ENCODE measurements around the gene CFAP52. TPM values are rescaled to one million over a fixed set of nuclear protein-coding genes. Genes with fewer than 3 reads are reported as not detected.
"Not testable (repeated sequence)": the region's sequence is repeated elsewhere in the genome, so short reads cannot be mapped to it uniquely, and the experiment has no call there.

Gene CFAP52
- total RNA-seq, 1 donor from 2014 or later = not detected

DNA sequence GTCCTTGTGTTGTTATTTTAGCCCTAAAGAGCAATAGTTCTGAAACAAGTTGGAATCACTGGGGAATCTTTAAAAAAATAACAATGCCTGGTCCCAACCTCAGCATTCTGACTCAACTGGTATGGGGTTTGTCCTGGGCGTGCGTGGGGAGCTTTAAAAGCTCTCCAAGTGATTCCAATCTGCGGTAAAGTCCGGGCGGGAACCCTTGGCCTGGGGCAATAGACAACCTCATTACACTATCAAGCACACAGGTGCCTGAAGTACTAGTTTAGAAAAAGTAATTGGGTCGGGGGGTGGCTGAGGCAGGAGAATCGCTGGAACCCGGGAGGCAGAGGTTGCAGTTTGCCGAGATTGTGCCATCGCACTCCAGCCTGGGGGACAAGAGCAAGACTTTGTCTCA lies 5.2 kb upstream of the CFAP52 start:
- DNase-seq = no peak

DNA sequence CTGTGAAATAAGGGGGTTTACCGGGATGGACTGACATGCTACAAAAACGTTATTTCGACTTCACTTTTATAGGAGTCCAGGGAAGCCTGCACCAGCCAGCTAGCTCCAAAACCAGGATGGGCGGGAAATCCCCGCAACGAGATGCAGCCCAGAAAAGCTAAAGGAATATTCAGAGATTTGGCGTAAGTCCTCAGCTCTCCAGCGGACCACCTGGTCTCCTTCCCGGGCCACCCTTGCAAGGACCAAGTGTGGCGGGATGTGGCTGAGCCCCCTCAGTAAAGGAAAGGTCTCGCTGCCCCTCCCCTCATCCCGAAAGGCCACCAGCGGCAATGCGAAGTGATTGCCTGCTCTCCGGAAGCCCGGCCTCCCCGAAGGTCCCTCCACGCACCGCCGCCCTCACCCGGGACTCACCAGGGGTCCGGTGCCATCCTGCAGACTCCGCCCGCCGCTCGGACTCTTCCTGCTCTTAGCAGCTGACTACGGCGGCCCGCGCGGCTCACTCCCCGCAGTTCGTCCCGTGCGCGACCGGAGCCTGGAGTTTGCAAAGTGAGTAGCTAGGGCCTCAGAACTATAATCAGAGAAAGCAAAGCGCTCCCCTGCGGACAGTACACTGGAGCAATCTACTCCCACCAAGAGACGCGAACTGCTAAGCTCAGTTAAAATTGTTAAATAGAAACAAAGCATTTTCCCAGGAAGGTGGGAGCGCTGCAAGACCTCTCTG lies 901 bp upstream of the CFAP52 start, which contains the start of gene STX8:
Gene STX8 (minus strand): TSS at position 440 of the 721 bp plus-strand sequence. CDS start 12 bp downstream, at position 428.
- peak; percentile 72 for DNase-seq

DNA sequence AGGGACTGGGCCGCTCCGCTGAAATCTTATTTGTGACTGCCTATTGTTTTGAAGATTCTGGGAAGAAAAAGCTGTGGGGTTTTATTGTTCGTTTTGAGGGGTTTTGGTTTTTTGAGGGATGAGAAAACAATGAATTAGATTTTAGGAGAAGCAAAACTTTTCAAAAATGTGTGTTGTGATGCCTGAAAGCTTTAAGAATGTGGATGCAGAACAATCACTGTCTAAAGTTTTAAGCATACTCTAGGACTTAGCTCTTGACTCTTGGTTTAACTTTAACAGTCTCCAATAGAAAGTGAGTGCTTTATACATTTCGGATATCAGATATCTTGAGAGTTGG lies 899 bp downstream of the CFAP52 start:
- no peak for DNase-seq

DNA sequence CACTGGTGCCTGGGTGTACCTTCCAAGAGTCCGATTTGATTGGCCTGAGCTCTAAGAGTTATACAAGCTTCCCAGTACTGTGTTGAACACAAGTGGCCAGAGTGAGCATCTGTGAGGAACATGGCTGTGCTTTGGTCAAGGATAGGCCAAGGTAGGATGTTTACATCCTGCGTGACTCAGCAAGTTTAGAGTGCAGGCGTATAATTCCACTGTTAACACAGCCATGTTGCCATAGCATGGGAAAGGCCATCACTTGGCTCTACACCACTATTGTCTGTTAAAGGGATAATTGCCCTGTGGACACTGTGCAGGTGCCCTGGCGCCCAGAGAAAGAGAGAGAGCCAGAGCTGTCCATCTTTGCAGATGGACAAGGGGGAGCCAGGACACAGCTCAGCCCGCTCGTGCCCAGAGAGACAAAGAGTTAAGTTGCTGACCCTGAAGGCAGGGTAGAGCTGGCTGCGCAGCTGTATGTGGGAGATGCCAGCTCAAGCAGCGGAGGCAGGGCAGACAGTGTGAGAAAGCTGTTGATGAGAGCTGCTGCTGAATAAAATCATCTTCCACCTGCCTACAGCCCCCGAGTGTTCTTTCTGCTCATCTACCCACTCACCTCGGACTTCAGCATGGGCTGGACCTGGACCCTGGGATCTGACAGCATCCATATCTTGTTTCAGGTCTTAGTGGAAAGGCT lies 11.7 kb downstream of the CFAP52 start:
- DNase-seq = no peak

DNA sequence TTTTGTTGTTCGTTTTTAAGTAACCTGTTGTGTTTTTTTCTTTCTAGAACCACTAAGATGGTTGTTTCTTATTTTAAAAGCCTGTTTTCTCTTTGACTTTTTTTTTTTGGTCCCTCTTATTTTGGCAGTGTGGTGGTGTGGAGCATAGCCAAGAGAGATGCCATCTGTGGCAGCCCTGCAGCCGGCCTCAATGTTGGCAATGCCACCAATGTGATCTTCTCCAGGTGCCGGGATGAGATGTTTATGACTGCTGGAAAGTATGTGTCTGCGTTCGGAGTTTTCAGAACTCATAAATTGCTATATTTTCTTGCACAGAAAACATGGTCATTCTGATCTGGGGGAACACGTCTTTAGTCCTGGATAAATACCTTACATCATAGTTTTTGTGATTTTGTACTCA lies 17.6 kb downstream of the CFAP52 start:
- no peak for DNase-seq

DNA sequence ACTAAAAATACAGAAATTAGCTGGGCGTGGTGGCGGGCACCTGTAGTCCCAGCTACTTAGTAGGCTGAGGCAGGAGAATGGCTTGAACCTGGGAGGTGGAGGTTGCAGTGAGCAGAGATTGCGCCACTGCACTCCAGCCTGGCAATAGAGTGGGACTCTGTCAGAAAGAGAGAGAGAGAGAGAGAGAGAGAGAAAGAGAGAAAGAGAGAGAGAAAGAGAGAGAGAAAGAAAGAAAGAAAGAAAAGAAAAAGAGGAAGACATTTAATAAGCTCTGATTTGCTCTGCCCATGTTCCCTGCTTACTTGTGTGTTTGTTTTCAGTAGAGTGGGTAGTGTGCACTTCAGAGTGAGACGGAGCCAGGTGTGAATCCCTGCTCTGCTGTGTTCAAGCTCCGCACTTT lies 21.2 kb downstream of the CFAP52 start:
- DNase-seq = not testable (repeated sequence)

DNA sequence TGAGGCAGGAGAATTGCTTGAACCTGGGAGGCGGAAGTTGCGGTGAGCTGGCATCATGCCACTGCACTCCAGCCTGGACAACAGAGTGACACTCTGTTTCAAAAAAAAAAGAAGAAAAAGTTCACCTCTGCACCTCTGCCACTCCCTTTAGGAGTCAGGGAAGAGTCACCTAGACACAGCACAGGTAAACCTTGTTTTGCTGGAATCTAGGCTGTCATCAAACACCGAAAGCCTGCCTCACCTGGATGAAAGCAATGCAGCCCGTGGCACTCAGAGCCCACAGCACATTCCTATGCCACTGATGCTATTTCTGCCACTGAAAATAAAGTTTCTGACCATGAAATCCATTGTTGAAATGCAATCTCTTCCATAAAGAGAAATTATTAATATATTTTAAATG lies 22.2 kb downstream of the CFAP52 start:
- no peak for DNase-seq

DNA sequence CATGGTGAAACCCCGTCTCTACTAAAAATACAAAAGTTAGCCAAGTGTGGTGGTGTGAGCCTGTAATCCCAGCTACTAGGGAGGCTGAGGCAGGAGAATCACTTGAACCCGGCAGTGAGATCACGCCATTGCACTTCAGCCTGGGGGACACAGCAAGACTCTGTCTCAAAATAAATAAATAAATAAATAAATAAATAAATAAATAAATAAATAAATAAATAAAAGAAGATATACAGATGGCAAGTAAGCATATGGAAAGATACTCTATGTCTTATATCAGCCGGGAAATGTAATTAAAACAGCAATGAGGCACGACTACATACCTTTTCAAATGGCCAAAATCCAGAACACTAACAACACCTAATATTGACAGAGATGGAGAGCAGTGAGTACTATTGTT lies 28.1 kb downstream of the CFAP52 start:
- DNase-seq = not testable (repeated sequence)

DNA sequence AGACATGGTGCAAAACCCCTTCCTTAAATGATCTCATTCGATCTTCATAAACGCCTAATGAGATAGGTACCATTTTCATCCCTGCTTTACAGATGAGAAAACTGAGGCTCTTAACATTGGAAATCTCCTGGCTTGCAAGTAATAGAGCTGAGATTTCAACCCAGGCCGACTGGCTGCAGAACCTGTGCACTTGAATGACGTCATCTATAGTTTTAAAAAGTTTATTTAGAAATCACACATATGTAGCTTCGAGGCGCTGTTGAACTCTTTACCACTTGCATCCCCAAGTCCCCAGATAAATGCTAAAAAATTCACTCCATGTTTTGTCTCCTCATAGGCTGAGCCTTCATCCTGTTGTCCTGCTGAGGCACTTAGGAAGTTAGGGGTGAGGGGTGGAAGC lies 30.0 kb downstream of the CFAP52 start:
- DNase-seq = no peak

DNA sequence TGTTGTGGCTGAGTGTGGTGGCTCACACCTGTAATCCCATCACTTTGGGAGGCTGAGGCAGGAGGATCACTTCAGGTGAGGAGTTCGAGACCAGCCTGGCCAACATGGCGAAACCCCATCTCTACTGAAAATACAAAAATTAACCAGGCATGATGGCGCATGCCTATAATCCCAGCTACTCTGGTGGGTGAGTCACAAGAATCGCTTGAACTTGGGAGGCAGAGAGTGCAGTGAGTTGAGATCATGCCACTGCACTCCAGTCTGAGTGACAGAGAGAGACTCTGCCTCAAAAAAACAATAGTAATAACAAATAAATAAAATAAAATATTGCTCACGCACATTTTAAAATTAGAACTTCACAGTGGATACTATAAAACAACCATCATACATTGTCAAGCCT lies 30.6 kb downstream of the CFAP52 start:
- not testable (repeated sequence) for DNase-seq

DNA sequence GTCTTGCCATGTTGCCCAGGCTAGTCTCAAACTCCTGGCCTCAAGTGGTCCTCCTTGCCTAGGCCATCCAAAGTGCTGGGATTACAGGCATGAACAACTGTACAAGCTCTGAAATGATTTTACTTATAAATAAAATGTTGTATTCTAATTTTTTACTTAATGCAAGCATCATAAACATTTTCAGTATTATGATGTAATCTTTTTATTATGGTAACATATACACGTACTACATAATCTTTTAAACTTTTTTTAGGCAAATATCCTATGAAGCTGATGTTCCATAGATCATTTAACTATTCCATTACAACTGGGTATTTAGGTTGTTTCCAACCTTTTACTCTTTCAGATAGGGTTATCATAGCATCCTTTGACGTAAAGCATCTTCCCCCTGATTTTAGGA lies 35.1 kb downstream of the CFAP52 start:
- no peak for DNase-seq

DNA sequence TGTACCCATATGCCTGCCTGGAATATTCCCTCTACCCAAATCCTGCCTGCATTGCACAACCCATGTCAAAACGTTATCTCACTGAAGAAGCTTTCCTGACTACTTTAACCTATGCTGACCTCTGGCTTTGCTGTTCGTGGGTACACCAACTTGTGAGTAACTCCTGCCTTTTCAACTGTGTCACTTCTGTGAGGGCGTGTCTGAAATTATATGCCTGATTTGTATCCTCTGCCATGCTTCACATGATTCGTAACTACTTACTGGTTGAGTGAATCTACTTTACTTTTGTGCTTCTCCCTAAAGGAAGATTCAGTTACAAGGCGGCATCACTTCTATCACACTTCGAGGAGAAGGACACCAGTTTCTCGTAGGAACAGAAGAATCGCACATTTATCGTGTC lies 35.6 kb downstream of the CFAP52 start:
- DNase-seq = no peak

DNA sequence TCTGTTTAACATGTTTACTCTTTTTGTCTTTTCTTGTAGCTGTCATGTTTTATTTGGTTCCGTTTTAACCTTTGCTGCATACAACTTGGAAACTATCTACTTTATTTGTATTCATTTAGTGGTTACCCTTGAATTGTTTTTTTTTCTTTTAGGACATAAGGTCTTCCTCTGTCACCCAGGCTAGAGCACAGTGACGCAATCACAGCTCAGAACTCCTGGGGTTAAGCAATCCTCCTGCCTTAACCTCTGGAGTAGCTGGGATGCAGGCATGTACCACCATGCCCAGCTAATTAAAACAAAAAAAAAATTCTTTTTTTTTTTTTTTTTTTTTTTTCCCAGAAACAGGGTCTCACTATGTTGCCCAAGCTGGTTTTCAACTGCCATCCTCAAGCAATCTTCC lies 39.0 kb downstream of the CFAP52 start:
- no peak for DNase-seq

DNA sequence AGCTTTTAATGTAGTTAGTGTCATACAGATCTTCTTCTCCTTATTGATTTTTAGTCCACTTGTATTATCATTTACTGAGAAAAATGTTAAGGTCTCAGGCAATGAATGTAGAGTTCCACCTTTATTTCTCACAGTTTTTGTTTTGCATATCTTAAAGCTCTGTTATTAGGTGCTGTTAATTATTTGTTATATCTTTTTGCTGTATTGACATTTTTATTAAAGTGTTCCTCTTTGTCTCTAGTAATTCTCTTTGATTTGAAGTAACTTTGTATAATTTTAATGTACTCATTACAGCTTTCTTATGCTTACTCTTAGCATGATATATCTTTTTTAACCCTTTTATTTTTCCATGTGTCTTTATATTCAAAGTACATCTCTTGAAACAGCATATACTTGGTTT lies 46.5 kb downstream of the CFAP52 start:
- DNase-seq = no peak

DNA sequence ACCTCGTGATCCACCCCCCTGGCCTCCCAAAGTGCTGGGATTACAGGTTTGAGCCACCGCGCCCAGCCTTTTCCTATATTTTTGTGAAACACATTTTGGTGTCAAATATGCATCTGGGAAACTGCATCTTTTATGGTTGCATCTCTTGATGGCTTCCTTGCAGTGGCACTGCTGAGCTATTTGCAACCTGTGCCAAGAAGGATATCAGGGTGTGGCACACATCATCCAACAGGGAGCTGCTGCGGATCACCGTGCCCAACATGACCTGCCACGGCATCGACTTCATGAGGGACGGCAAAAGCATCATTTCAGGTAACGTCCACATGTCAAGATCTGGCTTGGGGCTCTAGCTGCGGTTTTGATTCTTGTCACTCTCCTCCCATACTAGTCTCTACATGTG lies 52.1 kb downstream of the CFAP52 start:
- no peak for DNase-seq

DNA sequence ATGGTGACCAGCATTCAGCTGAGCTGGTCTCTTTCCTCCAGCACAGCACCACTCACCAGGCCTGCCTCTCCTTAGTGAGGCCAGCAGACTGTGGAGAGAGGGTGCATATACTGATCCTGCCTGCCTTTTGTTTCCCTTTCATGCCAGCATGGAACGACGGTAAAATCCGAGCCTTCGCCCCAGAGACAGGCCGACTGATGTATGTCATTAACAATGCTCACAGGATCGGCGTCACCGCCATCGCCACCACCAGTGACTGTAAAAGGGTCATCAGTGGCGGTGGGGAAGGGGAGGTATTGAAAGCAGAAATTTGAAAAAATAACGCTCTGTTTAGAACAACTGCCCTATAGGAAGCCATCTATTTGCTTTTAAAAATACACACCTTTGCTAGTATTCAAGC lies 56.3 kb downstream of the CFAP52 start:
- no peak for DNase-seq

DNA sequence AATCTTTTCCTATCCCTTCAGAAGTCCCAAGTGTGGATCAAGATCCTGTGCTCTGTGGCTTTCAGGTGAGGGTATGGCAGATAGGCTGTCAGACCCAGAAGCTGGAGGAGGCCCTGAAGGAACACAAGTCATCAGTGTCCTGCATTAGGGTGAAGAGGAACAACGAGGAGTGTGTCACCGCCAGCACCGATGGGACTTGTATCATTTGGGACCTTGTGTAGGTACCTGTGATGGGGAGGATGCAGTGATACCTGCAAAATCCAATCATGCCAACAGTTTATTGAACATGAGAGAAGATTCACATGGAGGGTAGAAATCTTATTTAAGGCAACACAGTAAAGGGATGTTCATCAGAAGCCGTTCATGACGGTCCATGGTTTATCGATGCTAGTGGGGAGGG lies 58.9 kb downstream of the CFAP52 start:
- no peak for DNase-seq

DNA sequence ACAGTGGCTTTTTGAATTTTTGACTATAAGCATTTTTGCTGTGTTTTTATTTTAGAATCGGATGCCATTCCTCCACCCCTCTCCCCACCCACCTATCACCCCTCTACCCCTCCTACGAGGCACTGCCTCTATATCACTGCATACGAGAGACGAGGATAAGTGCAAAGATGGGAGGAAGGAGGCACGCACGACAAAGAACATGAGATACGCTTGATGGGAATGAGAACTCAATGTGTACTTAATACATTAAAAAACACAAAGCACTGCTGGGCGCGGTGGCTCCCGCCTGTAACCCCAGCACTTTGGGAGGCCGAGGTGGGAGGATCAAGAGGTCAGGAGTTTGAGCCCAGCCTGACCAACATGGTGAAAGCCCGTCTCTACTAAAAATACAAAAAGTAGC lies 60.1 kb downstream of the CFAP52 start:
- no peak for DNase-seq

DNA sequence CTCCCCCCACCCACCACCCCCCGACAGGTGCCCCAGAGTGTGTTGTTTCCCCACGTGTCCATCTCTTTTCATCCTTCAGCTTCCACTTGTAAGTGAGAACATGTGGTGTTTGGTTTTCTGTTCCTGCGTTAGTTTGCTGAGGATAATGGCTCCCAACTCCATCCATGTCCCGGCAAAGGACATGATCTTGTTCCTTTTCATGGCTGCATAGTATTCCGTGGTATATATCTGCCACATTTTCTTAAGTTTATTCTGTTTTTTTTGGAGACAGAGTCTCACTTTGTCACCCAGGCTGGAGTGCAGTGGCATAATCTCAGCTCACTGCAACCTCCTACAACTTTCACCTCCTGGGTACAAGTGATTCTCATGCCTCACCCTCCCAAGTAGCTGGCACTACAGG lies 63.9 kb downstream of the CFAP52 start:
- not testable (repeated sequence) for DNase-seq

DNA sequence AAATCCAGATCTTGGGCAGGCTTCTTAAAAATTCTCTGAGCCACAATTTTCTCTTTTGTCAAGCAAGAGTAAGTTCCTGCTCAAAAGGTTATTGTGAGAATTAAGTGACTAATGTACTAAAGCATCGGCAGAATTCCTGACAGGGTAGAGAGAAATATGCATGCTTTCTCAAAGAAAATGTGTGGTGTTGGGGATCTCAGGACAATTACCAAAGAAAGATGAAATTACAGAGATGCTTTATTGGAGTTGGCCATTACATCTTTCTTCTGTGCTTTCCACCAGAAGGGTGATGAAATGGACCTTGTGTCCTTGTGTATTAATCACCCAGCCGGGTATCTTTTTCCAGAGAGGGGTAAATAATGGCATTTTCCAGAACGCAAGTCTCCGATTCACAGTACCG lies 67.2 kb downstream of the CFAP52 start:
- no peak for DNase-seq

DNA sequence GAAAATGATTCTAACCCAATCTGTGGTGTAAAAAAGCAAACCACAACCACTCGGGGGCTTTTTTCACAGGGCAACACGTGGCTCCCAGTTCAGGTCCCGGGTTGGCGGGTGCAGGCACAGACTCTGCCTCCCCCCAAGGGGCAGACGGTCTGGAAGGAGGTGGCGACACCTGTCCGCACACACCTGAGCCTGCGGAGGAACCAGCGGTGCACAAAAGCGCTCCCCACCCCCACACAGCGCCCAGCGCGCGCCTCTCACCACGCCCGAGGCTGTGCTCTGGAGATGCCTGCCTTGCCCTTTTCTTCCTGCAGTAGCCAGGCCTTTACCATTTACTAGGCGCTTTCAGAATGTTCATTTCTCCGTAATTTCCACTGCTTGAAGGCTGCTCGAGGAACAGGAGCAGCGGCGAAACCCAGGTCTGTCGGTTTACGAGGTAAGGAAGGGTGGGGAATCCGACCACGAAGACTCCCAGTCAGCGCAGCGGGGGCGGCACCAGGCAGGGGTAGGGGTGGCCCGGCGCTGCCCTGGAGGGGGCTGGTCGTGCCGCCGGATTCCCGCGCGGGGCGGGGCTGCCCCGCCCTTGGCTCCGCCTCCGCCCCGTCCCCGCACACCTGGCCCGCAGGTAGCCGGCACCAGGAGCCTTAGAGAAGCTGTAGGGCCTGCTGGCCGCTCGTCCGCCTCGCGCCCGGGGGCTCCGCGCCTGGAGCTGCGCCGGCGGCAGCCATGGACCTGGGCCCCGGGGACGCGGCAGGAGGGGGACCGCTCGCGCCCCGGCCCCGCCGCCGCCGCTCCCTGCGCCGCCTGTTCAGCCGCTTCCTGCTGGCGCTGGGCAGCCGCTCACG lies 68.7 kb downstream of the CFAP52 start, which contains the start of gene USP43:
Gene USP43 (plus strand): TSS at position 608 of the 842 bp plus-strand sequence. CDS start 116 bp downstream, at position 724.
- no peak for DNase-seq

DNA sequence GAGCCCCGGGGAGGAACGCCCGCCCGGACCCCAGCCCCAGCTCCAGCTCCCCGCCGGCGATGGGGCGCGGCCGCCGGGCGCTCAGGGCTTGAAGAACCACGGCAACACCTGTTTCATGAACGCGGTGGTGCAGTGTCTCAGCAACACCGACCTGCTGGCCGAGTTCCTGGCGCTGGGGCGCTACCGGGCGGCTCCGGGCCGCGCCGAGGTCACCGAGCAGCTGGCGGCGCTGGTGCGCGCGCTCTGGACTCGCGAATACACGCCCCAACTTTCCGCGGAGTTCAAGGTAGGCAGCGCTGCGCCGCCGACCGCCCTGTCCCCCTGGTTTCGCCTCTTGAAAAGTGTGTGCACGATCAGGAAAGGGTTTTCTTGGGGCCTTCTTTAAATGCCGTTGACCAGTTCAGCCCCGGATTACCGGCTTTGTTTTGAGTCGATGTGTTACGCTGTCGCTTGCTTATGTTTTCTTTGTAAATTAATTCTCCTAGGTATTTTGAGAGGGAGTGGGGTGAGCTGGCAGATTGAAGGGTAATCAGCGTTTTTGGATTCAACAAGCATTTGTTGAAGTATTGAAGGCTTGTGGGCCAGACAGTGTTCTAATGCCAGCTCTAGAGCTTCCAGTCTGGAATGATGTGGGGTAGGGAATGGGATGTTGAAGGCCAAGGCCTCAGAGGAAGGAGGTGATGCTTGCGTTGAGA lies 69.6 kb downstream of the CFAP52 start:
- DNase-seq = no peak

DNA sequence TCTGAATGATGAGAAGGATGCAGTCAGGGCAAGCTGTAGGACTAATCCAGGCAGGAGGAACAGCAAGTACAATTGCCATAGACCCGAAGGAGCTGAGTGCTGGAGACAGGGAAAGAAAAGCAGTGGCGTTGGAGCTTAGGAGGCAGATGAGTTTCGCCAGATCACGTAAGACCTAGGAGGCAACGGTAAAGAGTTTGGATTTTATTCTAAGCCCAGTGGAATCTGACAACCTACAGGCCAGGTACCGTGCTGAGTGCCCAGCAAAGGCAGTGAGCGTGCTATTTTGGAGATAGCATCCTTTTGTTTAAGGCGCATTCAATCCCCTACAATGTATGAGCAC lies 70.1 kb downstream of the CFAP52 start:
- no peak for DNase-seq
